ENCODE results near the gene CCNE1. TPM values are rescaled to one million over a fixed set of nuclear protein-coding genes. Genes with fewer than 3 reads are reported as not detected.
"Not testable (repeated sequence)": the region's sequence is repeated elsewhere in the genome, so short reads cannot be mapped to it uniquely, and the experiment has no call there.

The CCNE1 gene
- polyA plus RNA-seq, 1 donor: 22.8 TPM

GRCh38 chr19:29787281-29787680 lies 24.5 kb upstream of the CCNE1 start:
- no peak for DNase-seq (ENCODE audit: low read depth)

DNA sequence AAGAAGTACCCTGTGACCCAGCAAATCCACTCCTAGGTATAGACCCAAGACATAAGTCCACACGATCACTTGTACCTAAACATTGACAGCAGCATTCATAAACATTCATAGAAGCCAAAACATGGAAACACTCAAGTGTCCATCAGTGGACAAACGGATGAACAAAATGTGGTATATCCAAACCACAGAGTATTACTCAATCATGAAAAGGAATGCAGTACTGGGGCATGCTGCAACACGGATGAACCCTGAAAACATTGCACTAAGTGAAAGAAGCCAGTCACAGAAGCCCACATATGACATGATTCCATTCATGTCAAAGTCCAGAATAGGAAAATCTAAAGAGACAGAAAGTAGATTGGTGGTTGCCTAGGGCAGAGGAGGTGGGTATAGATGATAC lies 22.8 kb upstream of the CCNE1 start:
- DNase-seq (ENCODE audit: low read depth): no peak

DNA sequence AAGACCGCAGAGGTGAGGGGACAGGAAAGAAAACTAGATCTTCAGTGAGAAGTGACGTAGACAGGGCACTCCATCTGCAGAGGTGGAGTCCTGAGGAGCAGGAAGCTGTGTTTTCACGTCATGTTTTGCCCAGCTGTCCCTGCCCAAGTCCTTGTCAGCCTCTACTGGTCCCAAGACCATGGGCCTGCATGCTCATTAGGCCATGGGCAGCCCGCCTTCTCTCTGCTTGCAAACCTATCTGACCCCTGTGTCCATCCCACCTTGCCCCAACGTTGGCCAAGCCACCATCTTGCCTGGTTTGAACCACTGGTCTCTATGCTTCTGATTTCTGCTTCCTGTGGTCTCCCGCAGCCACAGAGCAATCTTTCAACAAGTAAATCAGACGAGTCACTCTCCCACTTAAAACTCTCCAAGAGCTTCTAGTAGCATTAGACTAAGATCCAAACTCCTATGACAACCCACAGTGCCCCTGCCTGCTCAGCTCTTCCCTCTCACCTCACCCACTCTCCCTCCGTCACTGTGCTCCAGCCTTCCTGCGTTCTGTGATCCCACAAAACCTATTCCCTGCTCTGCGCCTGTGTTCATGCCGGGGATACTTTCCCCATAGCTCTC lies 18.6 kb upstream of the CCNE1 start:
- no peak for DNase-seq (ENCODE audit: low read depth)

DNA sequence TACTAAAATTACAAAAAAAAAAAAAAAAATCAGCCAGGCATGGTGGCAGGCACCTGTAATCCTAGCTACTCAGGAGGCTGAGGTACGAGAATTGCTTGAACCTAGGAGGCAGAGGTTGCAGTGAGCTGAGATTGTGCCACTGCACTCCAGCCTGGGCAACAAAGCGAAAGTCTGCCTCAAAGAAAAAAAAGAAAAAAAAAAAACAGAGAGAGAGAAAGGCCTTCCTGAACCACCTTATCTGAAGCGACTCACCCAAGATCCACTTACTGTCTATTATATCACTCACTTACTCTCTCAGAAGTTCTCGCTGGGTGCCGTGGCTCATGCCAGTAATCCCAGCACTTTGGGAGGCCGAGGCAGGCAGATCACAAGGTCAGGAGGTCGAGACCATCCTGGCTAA lies 17.3 kb upstream of the CCNE1 start:
- not testable (repeated sequence) for DNase-seq (ENCODE audit: low read depth)

- DNase-seq (ENCODE audit: low read depth): no peak
These were observed 16.2 kb upstream of the CCNE1 start for GRCh38 chr19:29795461-29796172.

GRCh38 chr19:29796173-29796573 lies 15.6 kb upstream of the CCNE1 start:
- DNase-seq (ENCODE audit: low read depth): no peak

DNA sequence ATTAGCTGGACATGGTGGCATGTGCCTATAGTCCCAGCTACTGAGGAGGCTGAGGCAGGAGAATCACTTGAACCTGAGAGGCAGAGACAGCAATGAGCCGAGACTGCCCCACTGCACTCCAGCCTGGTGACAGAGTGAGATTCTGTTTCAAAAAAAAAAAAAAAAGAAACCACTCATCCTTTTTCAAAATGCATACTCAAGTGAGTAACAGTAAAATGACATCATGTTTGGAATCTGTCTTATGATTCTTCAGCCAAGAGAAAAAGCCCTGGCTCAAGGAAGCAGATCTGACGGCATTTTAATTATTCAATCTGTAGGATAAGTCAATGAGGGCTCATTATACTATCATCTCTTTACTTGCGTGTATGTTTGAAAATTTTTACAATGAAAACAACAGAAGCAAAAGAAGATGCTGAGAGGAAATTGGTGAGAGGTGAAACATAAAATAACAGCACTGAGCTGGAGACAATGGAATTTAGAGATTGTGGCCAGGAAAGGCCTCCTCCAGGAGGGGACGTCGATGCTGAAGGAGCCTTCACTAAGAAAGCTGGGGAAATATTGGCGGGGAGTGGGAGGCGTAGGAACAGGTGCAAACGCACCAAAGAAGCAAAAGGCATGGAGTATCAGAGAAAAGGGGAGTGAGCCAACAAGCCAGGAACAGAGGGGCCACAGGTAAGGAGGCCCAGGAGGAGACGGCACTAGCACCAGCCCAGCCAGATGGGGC lies 12.9 kb upstream of the CCNE1 start:
- peak; percentile 77 for DNase-seq (ENCODE audit: low read depth)

DNA sequence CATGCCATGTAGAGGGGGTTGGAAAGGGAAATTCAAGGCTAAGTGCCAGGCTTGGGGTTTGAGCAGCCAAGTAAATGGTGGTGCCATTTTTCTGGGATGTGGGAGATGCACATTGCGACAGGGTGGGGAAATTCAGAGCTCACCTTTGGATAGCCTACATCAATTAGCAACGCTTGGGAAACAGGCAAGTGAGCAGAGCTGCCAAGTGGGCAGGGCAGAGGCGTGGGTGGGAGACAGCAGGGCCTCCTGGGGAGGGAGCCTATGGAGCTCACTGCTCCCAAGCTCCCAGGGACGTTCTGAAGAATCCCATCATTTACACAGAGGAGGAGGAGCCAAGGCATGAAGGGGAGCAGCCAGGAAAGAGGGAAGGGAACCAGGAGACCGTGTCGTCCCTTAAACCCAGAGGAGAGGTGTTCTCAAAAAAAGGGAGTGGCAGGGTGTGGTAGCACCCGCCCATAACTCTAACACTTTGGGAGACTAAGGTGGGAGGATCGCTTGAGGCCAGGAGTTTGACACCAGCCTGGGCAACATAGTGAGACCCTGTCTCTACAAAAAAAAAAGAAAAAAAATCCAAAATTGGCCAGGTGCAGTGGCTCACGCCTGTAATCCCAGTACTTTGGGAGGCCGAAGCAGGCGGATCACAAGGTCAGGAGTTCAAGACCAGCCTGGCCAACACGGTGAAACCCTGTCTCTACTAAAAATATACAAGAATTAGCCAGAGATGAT lies 11.5 kb upstream of the CCNE1 start:
- DNase-seq (ENCODE audit: low read depth): no peak

DNA sequence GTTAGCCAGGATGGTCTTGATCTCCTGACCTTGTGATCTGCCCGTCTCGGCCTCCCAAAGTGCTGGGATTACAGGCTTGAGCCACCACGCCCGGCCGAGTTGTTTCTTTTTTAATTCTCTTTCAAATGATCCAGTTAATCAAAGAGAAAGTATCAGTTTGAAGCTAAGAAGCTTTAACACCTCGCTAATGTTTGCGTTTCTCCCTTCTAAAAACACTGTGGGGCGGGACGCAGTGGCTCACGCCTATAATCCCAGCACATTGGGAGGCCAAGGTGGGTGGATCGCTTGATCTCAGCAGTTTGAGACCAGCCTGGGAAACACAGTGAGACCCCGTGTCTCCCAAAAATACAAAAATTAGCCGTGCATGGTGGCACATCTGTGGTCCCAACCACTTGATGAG lies 7.8 kb upstream of the CCNE1 start:
- DNase-seq (ENCODE audit: low read depth): not testable (repeated sequence)

GRCh38 chr19:29804493-29804892 lies 7.3 kb upstream of the CCNE1 start:
- DNase-seq (ENCODE audit: low read depth): no peak

DNA sequence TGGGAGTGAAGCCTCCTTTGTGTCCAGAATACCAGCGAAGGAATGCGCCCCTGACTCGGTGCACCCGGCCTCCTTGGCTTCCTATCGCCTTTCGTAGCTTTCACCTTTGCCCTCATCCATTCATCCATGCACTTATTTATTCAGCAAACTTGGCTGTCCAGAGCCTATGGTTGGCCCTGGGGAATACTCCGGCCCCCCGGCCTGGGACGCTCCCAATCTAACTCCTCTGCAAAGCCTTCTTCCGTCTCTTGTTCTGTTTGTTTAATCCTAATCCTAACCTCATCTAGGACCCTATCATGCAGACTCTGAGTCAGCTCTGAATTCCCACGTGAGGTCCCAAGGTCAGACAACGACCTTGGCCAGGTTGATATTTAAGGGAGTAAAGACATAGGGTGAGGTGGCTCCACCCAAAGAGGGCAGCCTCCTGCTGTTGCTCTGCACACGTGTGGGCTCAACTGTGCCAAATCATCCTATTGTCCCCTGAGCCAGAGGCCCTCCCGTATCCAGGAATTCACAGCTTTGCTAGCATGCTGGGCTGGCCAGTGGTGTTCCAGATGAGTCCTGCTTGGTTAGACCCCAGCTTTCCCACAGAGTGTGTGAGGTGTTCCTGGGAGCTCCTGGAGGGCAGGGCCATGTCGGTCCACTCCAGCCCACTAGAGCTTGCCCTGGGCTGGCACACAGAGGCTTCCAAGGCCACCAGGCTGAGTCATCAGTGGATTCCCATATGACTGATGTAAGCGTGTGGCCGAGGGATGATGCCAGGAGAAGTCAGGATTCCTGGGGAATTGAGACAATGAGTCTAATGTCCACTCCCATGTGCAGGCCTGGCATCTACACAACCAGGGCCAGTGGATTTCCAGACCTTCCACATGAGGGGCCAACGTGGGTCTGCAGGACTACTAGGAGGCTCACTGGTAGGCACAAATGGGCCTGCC lies 6.5 kb upstream of the CCNE1 start:
- DNase-seq (ENCODE audit: low read depth): no peak

DNA sequence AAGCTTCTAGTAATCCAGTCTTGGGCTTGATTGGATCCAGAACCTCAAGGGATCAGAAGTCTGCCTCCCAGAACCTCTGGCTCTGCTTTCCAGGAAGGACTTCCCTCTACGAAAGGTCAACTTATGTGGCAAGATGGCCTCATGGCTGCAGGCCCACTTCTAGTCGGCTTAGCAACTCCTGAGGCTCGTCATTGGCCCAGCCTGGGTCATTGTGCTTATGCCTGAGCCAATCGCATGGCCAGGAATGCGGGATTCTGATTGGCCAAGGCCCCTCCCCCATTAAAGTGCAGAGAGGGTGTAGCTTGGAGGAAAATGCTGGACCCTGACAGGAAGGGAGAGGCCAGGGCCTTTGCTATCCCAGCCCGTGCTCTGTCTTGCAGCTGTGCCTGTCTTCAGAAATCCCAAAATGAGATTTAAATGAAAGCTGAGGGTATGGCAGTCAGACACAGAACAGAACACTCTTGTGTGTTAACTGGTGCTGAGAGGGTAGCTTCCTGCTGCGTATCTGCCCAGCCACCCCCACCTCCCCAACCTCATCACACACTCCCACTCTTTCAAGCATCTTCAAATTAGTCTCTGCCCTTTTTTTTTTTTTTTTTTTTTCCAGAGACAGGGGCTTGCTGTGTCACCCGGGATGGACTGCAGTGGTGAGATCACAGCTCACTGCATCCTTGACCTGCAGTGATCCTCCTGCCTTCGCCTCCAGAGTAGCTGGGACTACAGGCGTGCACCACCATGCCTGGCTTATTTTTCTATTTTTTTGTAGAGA lies 5.5 kb upstream of the CCNE1 start:
- peak; percentile 96 for DNase-seq (ENCODE audit: low read depth)

- no peak for DNase-seq (ENCODE audit: low read depth)
These were observed 4.6 kb upstream of the CCNE1 start for GRCh38 chr19:29807178-29807577.

DNA sequence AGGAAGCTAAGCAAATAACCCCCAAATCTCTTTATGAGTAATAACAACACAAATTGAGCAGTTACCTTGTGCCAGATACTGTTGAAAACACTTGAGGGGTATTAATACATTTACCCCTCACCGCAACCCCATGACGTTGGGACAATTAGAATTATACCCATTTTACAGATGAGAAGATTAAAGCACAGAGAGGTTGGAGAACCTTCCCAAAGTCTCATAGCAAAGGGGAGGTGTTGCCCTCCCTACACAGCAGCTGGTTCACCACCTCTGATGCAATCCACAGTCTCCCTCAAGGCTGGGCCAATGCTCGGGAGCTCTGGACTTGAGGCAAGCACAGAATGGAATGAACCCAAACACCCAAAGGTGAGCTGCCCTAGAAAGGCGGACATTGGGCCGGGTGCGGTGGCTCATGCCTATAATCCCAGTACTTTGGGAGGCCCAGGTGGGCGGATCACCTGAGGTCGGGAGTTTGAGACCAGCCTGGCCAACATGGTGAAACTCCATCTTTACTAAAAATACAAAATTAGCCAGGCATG lies 3.9 kb upstream of the CCNE1 start:
- DNase-seq (ENCODE audit: low read depth): no peak

- no peak for DNase-seq (ENCODE audit: low read depth)
These were observed 1.8 kb upstream of the CCNE1 start for GRCh38 chr19:29809795-29810503.

DNA sequence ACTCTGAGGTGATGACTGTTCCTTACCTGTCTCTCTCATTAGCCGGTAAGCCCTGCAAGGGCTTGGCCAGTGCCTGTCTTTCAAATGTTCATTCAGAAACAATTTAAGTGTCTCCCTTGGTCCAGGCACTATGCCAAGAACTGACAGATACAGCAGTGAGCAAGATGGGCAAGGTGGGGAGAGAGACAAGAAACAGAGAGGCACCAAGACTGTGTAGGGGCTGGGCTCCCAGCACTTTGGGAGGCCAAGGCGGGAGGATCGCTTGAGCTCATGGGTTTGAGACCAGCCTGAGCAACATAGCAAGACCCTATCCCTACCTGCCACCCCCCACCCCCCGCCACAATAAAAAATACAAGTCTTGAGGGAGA lies 1.3 kb upstream of the CCNE1 start:
- no peak for DNase-seq (ENCODE audit: low read depth)

GRCh38 chr19:29812080-29812880 lies 489 bp downstream of the CCNE1 start:
- no peak for DNase-seq (ENCODE audit: low read depth)

- no peak for DNase-seq (ENCODE audit: low read depth)
These were observed 1.1 kb downstream of the CCNE1 start for GRCh38 chr19:29812881-29813275.

- DNase-seq (ENCODE audit: low read depth): no peak
These were observed 1.9 kb downstream of the CCNE1 start for GRCh38 chr19:29813642-29814041.
